GM12878 (cell line): ENCODE data around the gene MAST4. TPM values are rescaled to one million over a fixed set of nuclear protein-coding genes. Genes with fewer than 3 reads are reported as not detected.

Source experiments
- ATAC-seq: fragments of 200-7000 bp; cut with Tn5 transposase; 3 replicates; pipeline ENCODE4 v1.9.1; 2020; ENCODE audit warnings: mild to moderate bottlenecking, moderate library complexity
- BruUV-seq: library from RNA; stranded (reverse); fragments of 400-500 nt; replicated peaks from 2 replicates; lab custom pipeline; 2021; lab: Mats Ljungman, UMichigan
- CTCF ChIA-PET: fragments of 300-600 bp; sonication (Branson Sonifier 250); formaldehyde crosslinking; extraction: SDS; loops from one replicate; lab custom pipeline; 2021; ENCODE audit warnings: inconsistent platforms; lab: Yijun Ruan, JAX
- POLR2A ChIA-PET: fragments of 350-600 bp; formaldehyde crosslinking; extraction: SDS; loops from one replicate; lab custom pipeline; 2021; ENCODE audit warnings: inconsistent platforms; lab: Charles Lee
- RAD21 ChIA-PET: fragments of 300-600 bp; sonication (Branson Sonifier 250); formaldehyde crosslinking; loops from one replicate; lab custom pipeline; 2023; ENCODE audit warnings: antibody characterized with exemption; ENCODE audit not compliant: unreplicated experiment; lab: Charles Lee
- SMC1A ChIA-PET: fragments of 300-600 bp; sonication (Branson Sonifier 250); formaldehyde crosslinking; loops from one replicate; lab custom pipeline; 2023; ENCODE audit not compliant: unreplicated experiment, uncharacterized antibody; lab: Charles Lee
- DNase-seq: peaks from one replicate; pipeline ENCODE4 v3.0.0-alpha.2; 2011; ENCODE audit warnings: low read depth, low spot score
- FAIRE-seq: peaks from 3 replicates; lab custom pipeline; 2011; peaks lifted over from hg19 to GRCh38; lab: Jason Lieb, UNC
- H2AFZ ChIP-seq: 2 replicates; pipeline ENCODE4 v1.6.0; 2011; ENCODE audit warnings: low read depth, low read length, control low read depth; ENCODE audit not compliant: control insufficient read depth
- H3K27ac ChIP-seq: 2 replicates; pipeline ENCODE4 v1.5.1; 2011; ENCODE audit warnings: control low read depth; ENCODE audit not compliant: control insufficient read depth, insufficient read depth
- H3K27me3 ChIP-seq, 2 experiments: replicated peaks in 1 of 2; 2 replicates each; pipeline versions ENCODE4 v1.6.0 to v1.6.1; 2011; ENCODE audit warnings: low read length in 1 of 2; ENCODE audit not compliant: control insufficient read depth in 2 of 2, insufficient read depth in 2 of 2
- H3K36me3 ChIP-seq, 2 experiments: 2 replicates each; pipeline ENCODE4 v1.5.1; 2011; ENCODE audit warnings: low read length in 1 of 2; ENCODE audit not compliant: control insufficient read depth in 2 of 2, insufficient read depth in 2 of 2
- H3K4me1 ChIP-seq: 2 replicates; pipeline ENCODE4 v1.6.1; 2011; ENCODE audit warnings: mild to moderate bottlenecking, low read length, moderate library complexity, mixed read lengths; ENCODE audit not compliant: control insufficient read depth, insufficient read depth
- H3K4me2 ChIP-seq: 2 replicates; pipeline ENCODE4 v1.6.0; 2011; ENCODE audit warnings: control low read depth; ENCODE audit not compliant: control insufficient read depth, insufficient read depth
- H3K4me3 ChIP-seq: fragments of 200-600 bp; sonication (generic); 2 replicates; pipeline ENCODE4 v1.5.1; 2016
- H3K79me2 ChIP-seq: 2 replicates; pipeline ENCODE4 v1.6.0; 2011; ENCODE audit warnings: low read length; ENCODE audit not compliant: control insufficient read depth, insufficient read depth
- H3K9ac ChIP-seq: 2 replicates; pipeline ENCODE4 v1.8.0; 2011; ENCODE audit warnings: low read length, control low read depth, mixed read lengths; ENCODE audit not compliant: control insufficient read depth, insufficient read depth
- H3K9me3 ChIP-seq: replicated peaks from 3 replicates; pipeline ENCODE4 v1.5.1; 2011; ENCODE audit warnings: mild to moderate bottlenecking, low read length; ENCODE audit not compliant: control insufficient read depth, insufficient read depth
- H4K20me1 ChIP-seq: 2 replicates; pipeline ENCODE4 v1.6.0; 2011; ENCODE audit not compliant: control insufficient read depth, insufficient read depth
- CBFB ChIP-seq: IDR thresholded peaks from 2 replicates; pipeline ENCODE4 v1.6.1; 2016; ENCODE audit warnings: antibody characterized with exemption, low read depth
- FOS ChIP-seq: IDR thresholded peaks from 3 replicates; pipeline ENCODE4 v1.6.1; 2011; ENCODE audit warnings: borderline replicate concordance; ENCODE audit not compliant: insufficient read length; ENCODE audit errors: extremely low read depth
- MEF2B ChIP-seq: fragments of 450-650 bp; IDR thresholded peaks from 2 replicates; pipeline ENCODE4 v1.6.1; 2018; ENCODE audit warnings: mild to moderate bottlenecking, moderate library complexity; ENCODE audit not compliant: partially characterized antibody, poor library complexity, severe bottlenecking
- MYB ChIP-seq: fragments of 150-350 bp; IDR thresholded peaks from 2 replicates; pipeline ENCODE4 v1.6.1; 2014; ENCODE audit warnings: mild to moderate bottlenecking, low read depth, low read length, borderline replicate concordance
- NBN ChIP-seq: fragments of 450-650 bp; IDR thresholded peaks from 2 replicates; pipeline ENCODE4 v1.6.1; 2016
- NFXL1 ChIP-seq: fragments of 450-650 bp; IDR thresholded peaks from 2 replicates; pipeline ENCODE4 v1.6.1; 2017; ENCODE audit warnings: antibody characterized with exemption, mild to moderate bottlenecking, borderline replicate concordance
- NRF1 ChIP-seq: conservative IDR thresholded peaks from 2 replicates; pipeline ENCODE4 v1.6.1; 2011; ENCODE audit warnings: mild to moderate bottlenecking, low read depth, low read length, improper control_type of control experiment
- RAD21 ChIP-seq: IDR thresholded peaks from 2 replicates; pipeline ENCODE4 v1.6.1; 2011; ENCODE audit warnings: mild to moderate bottlenecking, low read depth, low read length, moderate library complexity; ENCODE audit not compliant: insufficient read depth
- ZBED1 ChIP-seq: IDR thresholded peaks from 2 replicates; pipeline ENCODE4 v1.6.1; 2016; ENCODE audit warnings: borderline replicate concordance
- ZBTB33 ChIP-seq: fragments of 450-650 bp; IDR thresholded peaks from 2 replicates; pipeline ENCODE4 v1.6.1; 2017; ENCODE audit warnings: mild to moderate bottlenecking
- ZNF622 ChIP-seq: fragments of 450-650 bp; IDR thresholded peaks from 2 replicates; pipeline ENCODE4 v1.6.1; 2017; ENCODE audit warnings: mild to moderate bottlenecking, inconsistent platforms
- WGBS: methylation state at CpG from one replicate; pipeline ENCODE4 v1.1.6; 2016; ENCODE audit warnings: low lambda C conversion rate; ENCODE audit not compliant: insufficient replicate concordance, insufficient coverage; ENCODE audit errors: missing lambda C conversion rate; 5-methylcytosine and 5-hydroxymethylcytosine counted together
- in situ Hi-C: fragments of 300-500 bp; cut with MboI; formaldehyde crosslinking; loops from 9 replicates; pipeline ENCODE4 v1.14.3; 2018; ENCODE audit warnings: mixed read lengths
- intact Hi-C: fragments of 100-400 bp; cut with micrococcal nuclease; formaldehyde crosslinking; loops from one replicate; pipeline ENCODE4 v1.14.2; 2022; ENCODE audit not compliant: unreplicated experiment
- polyA plus RNA-seq, 11 experiments: library from polyadenylated mRNA; depleted of rRNA in 4 of 11; unstranded in 6 of 11; stranded (reverse) in 5 of 11; fragments of >200 nt; fragmentation: Nextera tagmentation in 4 of 11; fragmentation: Illumina TruSeq in 1 of 11; extraction: Ambion mirVana in 4 of 11; extraction: Trizol in 1 of 11; gene quantifications; 1 replicate in 1 of 11; 2 replicates in 10 of 11; pipeline versions ENCODE4 v1.2.1 to v1.2.3, GENCODE V29; 2011 to 2016; ENCODE audit warnings: inconsistent platforms in 2 of 11, missing spikeins in 2 of 11, low read depth in 1 of 11
- total RNA-seq, 4 experiments: library from RNA; depleted of rRNA in 3 of 4; stranded (reverse); fragments of >200 nt in 3 of 4; fragmentation: Illumina TruSeq in 1 of 4; extraction: Trizol in 1 of 4; gene quantifications; 2 replicates each; pipeline versions ENCODE4 v1.2.1 to v1.2.3, GENCODE V29; 2013 to 2021
- TF ChIP-seq, protein P1 (sequence below): IDR thresholded peaks from 2 replicates; pipeline ENCODE4 v1.6.1; 2012; ENCODE audit warnings: mild to moderate bottlenecking, low read depth, low read length

The MAST4 gene
- total and polyA plus RNA-seq, 10 of the 15 experiments (the other 5 are each of a cell fraction or from before 2014, with no cell fraction given): 0.02 to 1.6 (median 0.29) TPM; not detected in 1

DNA sequence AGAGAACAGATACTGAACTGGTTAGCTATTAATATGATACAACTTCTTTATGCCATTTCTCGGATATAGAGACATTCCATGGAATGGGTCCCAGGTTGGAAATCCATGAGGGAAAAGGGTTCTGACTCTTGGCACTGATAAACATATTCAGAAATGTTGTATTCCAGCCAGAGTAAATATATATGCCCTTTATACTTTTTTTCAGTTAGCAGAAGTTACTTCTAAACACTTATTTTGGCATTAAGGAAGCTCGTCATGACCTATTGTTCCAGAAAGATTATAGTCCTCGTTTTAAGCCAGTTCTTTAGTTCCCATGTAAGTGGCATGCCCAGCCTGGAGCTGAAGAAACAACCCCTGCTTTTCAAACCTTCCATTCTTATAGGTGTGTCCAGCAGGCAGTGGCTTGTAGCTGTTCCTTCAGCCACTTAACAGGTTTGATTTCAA is 418.8 kb downstream of the MAST4 start:
- Histone ChIP-seq H3K9ac (no peak overlapping the region), H3K9me3 (no peaks in the 10 kb centered on the region), H3K4me3 (no peak overlapping the region), H2AFZ (no peak overlapping the region), H3K4me2 (no peak overlapping the region), H3K27ac (no peak overlapping the region), H3K27me3 (peaks cover 0 to 2% of the 10 kb centered on the region in 2 experiments; a peak in 1 of 4 replicates), H3K79me2 (no peaks in the 10 kb centered on the region), H3K36me3 (no peaks in the 10 kb centered on the region), H3K4me1 (no peaks in the 10 kb centered on the region), H4K20me1 (no peaks in the 10 kb centered on the region)
- RAD21 ChIA-PET: no interaction called here
- 17% methylated on average over 3 of the region's 3 CpGs for WGBS
- in situ Hi-C loops (no loop called here), intact Hi-C loops (no loop called here)
- no peak for FAIRE-seq
- POLR2A ChIA-PET: no interaction called here
- DNase-seq: no peak
- no TSS peak for BruUV-seq
- SMC1A ChIA-PET: interaction anchor here (1.0 kb wide), 1 partner anchor 8 kb away, joined by 3 read pairs; no protein-coding TSS in a partner anchor
- ATAC-seq: no peak
- CTCF ChIA-PET: interaction anchor here (1.6 kb wide), 1 partner anchor 13 kb away, joined by 3 read pairs; no protein-coding TSS in a partner anchor
- TF ChIP-seq NFXL1 (no peak), ZBTB33 (no peak), MEF2B (no peak), CBFB (no peak), ZNF622 (no peak), ZBED1 (no peak), MYB (no peak), RAD21 (no peak), NBN (no peak), FOS (no peak), NRF1 (no peak)
- TF ChIP-seq, protein P1, sequence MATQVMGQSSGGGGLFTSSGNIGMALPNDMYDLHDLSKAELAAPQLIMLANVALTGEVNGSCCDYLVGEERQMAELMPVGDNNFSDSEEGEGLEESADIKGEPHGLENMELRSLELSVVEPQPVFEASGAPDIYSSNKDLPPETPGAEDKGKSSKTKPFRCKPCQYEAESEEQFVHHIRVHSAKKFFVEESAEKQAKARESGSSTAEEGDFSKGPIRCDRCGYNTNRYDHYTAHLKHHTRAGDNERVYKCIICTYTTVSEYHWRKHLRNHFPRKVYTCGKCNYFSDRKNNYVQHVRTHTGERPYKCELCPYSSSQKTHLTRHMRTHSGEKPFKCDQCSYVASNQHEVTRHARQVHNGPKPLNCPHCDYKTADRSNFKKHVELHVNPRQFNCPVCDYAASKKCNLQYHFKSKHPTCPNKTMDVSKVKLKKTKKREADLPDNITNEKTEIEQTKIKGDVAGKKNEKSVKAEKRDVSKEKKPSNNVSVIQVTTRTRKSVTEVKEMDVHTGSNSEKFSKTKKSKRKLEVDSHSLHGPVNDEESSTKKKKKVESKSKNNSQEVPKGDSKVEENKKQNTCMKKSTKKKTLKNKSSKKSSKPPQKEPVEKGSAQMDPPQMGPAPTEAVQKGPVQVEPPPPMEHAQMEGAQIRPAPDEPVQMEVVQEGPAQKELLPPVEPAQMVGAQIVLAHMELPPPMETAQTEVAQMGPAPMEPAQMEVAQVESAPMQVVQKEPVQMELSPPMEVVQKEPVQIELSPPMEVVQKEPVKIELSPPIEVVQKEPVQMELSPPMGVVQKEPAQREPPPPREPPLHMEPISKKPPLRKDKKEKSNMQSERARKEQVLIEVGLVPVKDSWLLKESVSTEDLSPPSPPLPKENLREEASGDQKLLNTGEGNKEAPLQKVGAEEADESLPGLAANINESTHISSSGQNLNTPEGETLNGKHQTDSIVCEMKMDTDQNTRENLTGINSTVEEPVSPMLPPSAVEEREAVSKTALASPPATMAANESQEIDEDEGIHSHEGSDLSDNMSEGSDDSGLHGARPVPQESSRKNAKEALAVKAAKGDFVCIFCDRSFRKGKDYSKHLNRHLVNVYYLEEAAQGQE: no peak
